ENCODE results near the gene CNTNAP2. TPM values are rescaled to one million over a fixed set of nuclear protein-coding genes. Genes with fewer than 3 reads are reported as not detected.

CNTNAP2 gene
- total and polyA plus RNA-seq, 9 of the 15 experiments (the other 6 are each of a cell fraction or from before 2014, with no cell fraction given): 0.04 to 0.62 (median 0.09) TPM; not detected in 4

DNA sequence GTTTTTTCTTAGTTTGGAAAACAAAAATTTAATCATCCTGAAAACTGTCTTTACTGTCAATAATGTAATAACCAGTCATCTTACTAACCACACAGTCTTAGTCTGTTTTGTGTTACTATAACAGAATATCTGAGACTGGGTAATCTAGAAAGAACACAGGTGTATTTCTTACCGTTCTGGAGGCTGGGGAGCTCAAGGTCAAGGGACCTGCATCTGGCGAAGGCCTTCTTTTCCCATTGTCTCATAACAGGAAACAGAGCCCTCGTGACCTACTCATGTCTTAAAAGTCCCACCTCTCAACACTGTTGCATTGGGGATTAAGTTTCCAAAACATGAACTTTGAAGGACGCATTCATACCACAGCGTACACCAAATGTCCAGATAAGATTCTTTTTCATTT is 932.3 kb downstream of the CNTNAP2 start (continued):
- TF ChIP-seq, protein P1, sequence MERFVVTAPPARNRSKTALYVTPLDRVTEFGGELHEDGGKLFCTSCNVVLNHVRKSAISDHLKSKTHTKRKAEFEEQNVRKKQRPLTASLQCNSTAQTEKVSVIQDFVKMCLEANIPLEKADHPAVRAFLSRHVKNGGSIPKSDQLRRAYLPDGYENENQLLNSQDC (CRISPR knock-in tag; IDR thresholded peaks at IDR 0.05): no peak
- TF ChIP-seq ETS1 (conservative IDR thresholded peaks at IDR 0.05; ENCODE audit: control insufficient read depth, low read depth, low read length): no peak
- TF ChIP-seq, protein P2, sequence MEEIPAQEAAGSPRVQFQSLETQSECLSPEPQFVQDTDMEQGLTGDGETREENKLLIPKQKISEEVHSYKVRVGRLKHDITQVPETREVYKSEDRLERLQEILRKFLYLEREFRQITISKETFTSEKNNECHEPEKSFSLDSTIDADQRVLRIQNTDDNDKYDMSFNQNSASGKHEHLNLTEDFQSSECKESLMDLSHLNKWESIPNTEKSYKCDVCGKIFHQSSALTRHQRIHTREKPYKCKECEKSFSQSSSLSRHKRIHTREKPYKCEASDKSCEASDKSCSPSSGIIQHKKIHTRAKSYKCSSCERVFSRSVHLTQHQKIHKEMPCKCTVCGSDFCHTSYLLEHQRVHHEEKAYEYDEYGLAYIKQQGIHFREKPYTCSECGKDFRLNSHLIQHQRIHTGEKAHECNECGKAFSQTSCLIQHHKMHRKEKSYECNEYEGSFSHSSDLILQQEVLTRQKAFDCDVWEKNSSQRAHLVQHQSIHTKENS (CRISPR knock-in tag; IDR thresholded peaks at IDR 0.05): no peak
- no peak for TF ChIP-seq ELF2 (CRISPR knock-in tag; IDR thresholded peaks at IDR 0.05)
- no peak for TF ChIP-seq SRSF9 (IDR thresholded peaks at IDR 0.05; ENCODE audit: borderline replicate concordance, low read depth, low read length)
- TF ChIP-seq MCM2 (IDR thresholded peaks at IDR 0.05; ENCODE audit: low read depth): no peak
- TF ChIP-seq ZNF232 (CRISPR knock-in tag; IDR thresholded peaks at IDR 0.05): no peak
- no peak for TF ChIP-seq YY1 (IDR thresholded peaks at IDR 0.05; ENCODE audit: borderline replicate concordance in 1 of 3, control insufficient read depth in 1 of 3, extremely low read depth in 1 of 3, insufficient read depth in 3 of 3, insufficient read length in 1 of 3, insufficient replicate concordance in 2 of 3, low read depth in 1 of 3, low read length in 2 of 3)
- TF ChIP-seq CREB3L1 (IDR thresholded peaks at IDR 0.05; ENCODE audit: borderline replicate concordance, low read depth): no peak
